Mononuclear cell (primary cell): ENCODE data around the gene NAA15. TPM values are rescaled to one million over a fixed set of nuclear protein-coding genes. Genes with fewer than 3 reads are reported as not detected.
"Not testable (repeated sequence)": the region's sequence is repeated elsewhere in the genome, so short reads cannot be mapped to it uniquely, and the experiment has no call there.

Experiments used
- H3K27me3 ChIP-seq: 2 replicates; pipeline ENCODE4 v1.6.0; 2011; ENCODE audit warnings: low read length, control low read depth; ENCODE audit not compliant: insufficient read depth
- H3K4me1 ChIP-seq: 2 replicates; pipeline ENCODE4 v1.5.1; 2011; ENCODE audit warnings: mild to moderate bottlenecking, low read length, control low read depth; ENCODE audit not compliant: insufficient read depth
- H3K4me3 ChIP-seq: 2 replicates; pipeline ENCODE4 v1.5.1; 2011; ENCODE audit warnings: mild to moderate bottlenecking, low read length, moderate library complexity
- H3K9me3 ChIP-seq: 2 replicates; pipeline ENCODE4 v1.5.1; 2011; ENCODE audit warnings: low read depth, mild to moderate bottlenecking, control low read depth, low read length
- total RNA-seq: library from RNA; depleted of rRNA; stranded (reverse); fragments of >200 nt; gene quantifications from one replicate; pipeline ENCODE4 v1.2.3, GENCODE V29; 2012

NAA15 gene
- total RNA-seq, 1 donor = 61.9 TPM

GRCh38 chr4:139313414-139313813 lies 12.1 kb downstream of the NAA15 start:
- H3K4me1 ChIP-seq = peaks cover 40% of the 10 kb centered on the region
- not testable (repeated sequence) for H3K9me3 ChIP-seq, H3K4me3 ChIP-seq

GRCh38 chr4:139314047-139314800 lies 12.9 kb downstream of the NAA15 start:
- H3K9me3 ChIP-seq = no peaks in the 10 kb centered on the region
- H3K27me3 ChIP-seq = no peaks in the 10 kb centered on the region
- peaks cover 42% of the 10 kb centered on the region for H3K4me1 ChIP-seq
- H3K4me3 ChIP-seq = no peak overlapping the region

More at GRCh38 chr4:139313414-139313813, 12.1 kb downstream of the NAA15 start:
- H3K27me3 ChIP-seq = not testable (repeated sequence)

- H3K4me3 ChIP-seq = no peak overlapping the region
- no peaks in the 10 kb centered on the region for H3K9me3 ChIP-seq
- peaks cover 47% of the 10 kb centered on the region for H3K4me1 ChIP-seq
- no peaks in the 10 kb centered on the region for H3K27me3 ChIP-seq
These were observed 13.9 kb downstream of the NAA15 start for GRCh38 chr4:139315221-139315675.

- Histone ChIP-seq H3K4me3 (no peak overlapping the region), H3K4me1 (peaks cover 40% of the 10 kb centered on the region), H3K27me3 (no peaks in the 10 kb centered on the region), H3K9me3 (no peaks in the 10 kb centered on the region)
These were observed 15.4 kb downstream of the NAA15 start for GRCh38 chr4:139316733-139317132.

GRCh38 chr4:139317635-139318034 lies 16.3 kb downstream of the NAA15 start:
- peaks cover 36% of the 10 kb centered on the region for H3K4me1 ChIP-seq

GRCh38 chr4:139319571-139319970 lies 18.3 kb downstream of the NAA15 start:
- no peaks in the 10 kb centered on the region for H3K27me3 ChIP-seq
- H3K4me3 ChIP-seq = no peak overlapping the region
- H3K4me1 ChIP-seq = peaks cover 27% of the 10 kb centered on the region
- no peaks in the 10 kb centered on the region for H3K9me3 ChIP-seq

More at GRCh38 chr4:139317635-139318034, 16.3 kb downstream of the NAA15 start:
- Histone ChIP-seq H3K4me3 (no peak overlapping the region), H3K9me3 (no peaks in the 10 kb centered on the region), H3K27me3 (no peaks in the 10 kb centered on the region)

- H3K9me3 ChIP-seq, H3K27me3 ChIP-seq, H3K4me3 ChIP-seq: not testable (repeated sequence)
- peaks cover 13% of the 10 kb centered on the region for H3K4me1 ChIP-seq
These were observed 20.8 kb downstream of the NAA15 start for GRCh38 chr4:139322070-139322469.

GRCh38 chr4:139322541-139322940 lies 21.2 kb downstream of the NAA15 start:
- H3K27me3 ChIP-seq, H3K4me3 ChIP-seq, H3K9me3 ChIP-seq: not testable (repeated sequence)
- peaks cover 13% of the 10 kb centered on the region for H3K4me1 ChIP-seq

GRCh38 chr4:139324620-139325019 lies 23.3 kb downstream of the NAA15 start:
- H3K9me3 ChIP-seq = no peaks in the 10 kb centered on the region
- peaks cover 8% of the 10 kb centered on the region for H3K4me1 ChIP-seq
- H3K27me3 ChIP-seq = no peaks in the 10 kb centered on the region
- H3K4me3 ChIP-seq = no peak overlapping the region

- H3K4me1 ChIP-seq = peaks cover 7% of the 10 kb centered on the region
- H3K27me3 ChIP-seq = no peaks in the 10 kb centered on the region
- no peak overlapping the region for H3K4me3 ChIP-seq
- no peaks in the 10 kb centered on the region for H3K9me3 ChIP-seq
These were observed 28.4 kb downstream of the NAA15 start for GRCh38 chr4:139329665-139330200.

- H3K4me1 ChIP-seq = peaks cover 7% of the 10 kb centered on the region
- no peaks in the 10 kb centered on the region for H3K27me3 ChIP-seq
- no peak overlapping the region for H3K4me3 ChIP-seq
- no peaks in the 10 kb centered on the region for H3K9me3 ChIP-seq
These were observed 29.0 kb downstream of the NAA15 start for GRCh38 chr4:139330283-139330682.

- H3K27me3 ChIP-seq = no peaks in the 10 kb centered on the region
- H3K9me3 ChIP-seq = no peaks in the 10 kb centered on the region
- no peak overlapping the region for H3K4me3 ChIP-seq
- H3K4me1 ChIP-seq = peaks cover 7% of the 10 kb centered on the region
These were observed 29.9 kb downstream of the NAA15 start for GRCh38 chr4:139331185-139331584.

- no peaks in the 10 kb centered on the region for H3K27me3 ChIP-seq
- peaks cover 7% of the 10 kb centered on the region for H3K4me1 ChIP-seq
- H3K9me3 ChIP-seq = no peaks in the 10 kb centered on the region
- H3K4me3 ChIP-seq = no peak overlapping the region
These were observed 31.7 kb downstream of the NAA15 start for GRCh38 chr4:139333046-139333445.

GRCh38 chr4:139337612-139338011 lies 36.3 kb downstream of the NAA15 start:
- H3K27me3 ChIP-seq = no peaks in the 10 kb centered on the region
- no peaks in the 10 kb centered on the region for H3K9me3 ChIP-seq
- peaks cover 6% of the 10 kb centered on the region for H3K4me1 ChIP-seq
- H3K4me3 ChIP-seq = no peak overlapping the region

GRCh38 chr4:139361301-139361700 lies 60.0 kb downstream of the NAA15 start:
- no peaks in the 10 kb centered on the region for H3K4me1 ChIP-seq
- no peaks in the 10 kb centered on the region for H3K27me3 ChIP-seq
- H3K9me3 ChIP-seq = no peaks in the 10 kb centered on the region
- H3K4me3 ChIP-seq = no peak overlapping the region
